DMS79 (cell line): ENCODE measurements around the gene KLHL20.
"Not testable (repeated sequence)": the region's sequence is repeated elsewhere in the genome, so short reads cannot be mapped to it uniquely, and the experiment has no call there.

Source experiments
- DNase-seq: peaks from one replicate; lab custom pipeline; 2025; lab: John Stamatoyannopoulos, UW

KLHL20 gene

GRCh38 chr1:173714759-173715537 is at the start of gene KLHL20:
TSS of gene KLHL20 (plus strand) at chr1:173714981. CDS start at chr1:173716044, 1,063 bp downstream.
- peak; percentile 85 for DNase-seq

GRCh38 chr1:173666646-173667045 is 48.1 kb upstream of the KLHL20 start:
- no peak for DNase-seq

GRCh38 chr1:173669491-173669941 is 45.3 kb upstream of the KLHL20 start, which contains the start of gene ANKRD45:
TSS of gene ANKRD45 (minus strand) at chr1:173669851. CDS start at chr1:173659418, 10,433 bp downstream.
- DNase-seq = no peak

GRCh38 chr1:173674496-173674895 is 40.3 kb upstream of the KLHL20 start:
- DNase-seq = not testable (repeated sequence)

- not testable (repeated sequence) for DNase-seq
Measured at GRCh38 chr1:173680152-173680551, 34.6 kb upstream of the KLHL20 start.

GRCh38 chr1:173682184-173682583 is 32.6 kb upstream of the KLHL20 start:
- DNase-seq = no peak

GRCh38 chr1:173683838-173684237 is 30.9 kb upstream of the KLHL20 start:
- not testable (repeated sequence) for DNase-seq

- DNase-seq = not testable (repeated sequence)
Measured at GRCh38 chr1:173685121-173685520, 29.7 kb upstream of the KLHL20 start.

GRCh38 chr1:173688300-173688699 is 26.5 kb upstream of the KLHL20 start:
- DNase-seq = no peak

- DNase-seq = no peak
Measured at GRCh38 chr1:173693238-173693637, 21.5 kb upstream of the KLHL20 start.

- DNase-seq = not testable (repeated sequence)
Measured at GRCh38 chr1:173701299-173701698, 13.5 kb upstream of the KLHL20 start.

GRCh38 chr1:173702736-173703135 is 12.0 kb upstream of the KLHL20 start:
- no peak for DNase-seq

- no peak for DNase-seq
Measured at GRCh38 chr1:173705117-173705516, 9.7 kb upstream of the KLHL20 start.

- DNase-seq = no peak
Measured at GRCh38 chr1:173708787-173709186, 6.0 kb upstream of the KLHL20 start.

- DNase-seq = no peak
Measured at GRCh38 chr1:173714441-173714758, 381 bp upstream of the KLHL20 start.

- no peak for DNase-seq
Measured at GRCh38 chr1:173715538-173715844, 710 bp downstream of the KLHL20 start.

- no peak for DNase-seq
Measured at GRCh38 chr1:173717238-173717637, 2.5 kb downstream of the KLHL20 start.

GRCh38 chr1:173731331-173731730 is 16.6 kb downstream of the KLHL20 start:
- not testable (repeated sequence) for DNase-seq

- DNase-seq = no peak
Measured at GRCh38 chr1:173733912-173734311, 19.1 kb downstream of the KLHL20 start.

- not testable (repeated sequence) for DNase-seq
Measured at GRCh38 chr1:173736104-173736503, 21.3 kb downstream of the KLHL20 start.

- DNase-seq = no peak
Measured at GRCh38 chr1:173742203-173742886, 27.6 kb downstream of the KLHL20 start.

GRCh38 chr1:173744651-173745050 is 29.9 kb downstream of the KLHL20 start:
- DNase-seq = no peak

- DNase-seq = no peak
Measured at GRCh38 chr1:173749137-173749536, 34.4 kb downstream of the KLHL20 start.
